T-helper 22 cell (primary cell): Measurements from ENCODE around the gene SMS.
A peak's percentile ranks its signal among the peaks of the same experiment; 100 is the strongest.
"Not testable (repeated sequence)": the region's sequence is repeated elsewhere in the genome, so short reads cannot be mapped to it uniquely, and the experiment has no call there.

Experiments used
- DNase-seq: peaks from one replicate; pipeline ENCODE4 v3.0.0-alpha.2; 2020; ENCODE audit warnings: low read depth

SMS gene

GRCh38 chrX:21952624-21953023, 12.1 kb downstream of the SMS start:
- no peak for DNase-seq

GRCh38 chrX:21953195-21953830, 12.8 kb downstream of the SMS start:
- DNase-seq, result not testable (repeated sequence)

- no peak for DNase-seq
Measured at GRCh38 chrX:21955403-21956189, 15.1 kb downstream of the SMS start.

- no peak for DNase-seq
Measured at GRCh38 chrX:21956783-21957182, 16.3 kb downstream of the SMS start.

GRCh38 chrX:21958187-21958586, 17.7 kb downstream of the SMS start:
- no peak for DNase-seq

- no peak for DNase-seq
Measured at GRCh38 chrX:21958916-21959315, 18.4 kb downstream of the SMS start.

GRCh38 chrX:21959362-21960051, 19.0 kb downstream of the SMS start:
- DNase-seq, result no peak

GRCh38 chrX:21960569-21961541, 20.3 kb downstream of the SMS start:
- no peak for DNase-seq

- DNase-seq, result no peak
Measured at GRCh38 chrX:21962361-21962760, 21.9 kb downstream of the SMS start.

- DNase-seq, result no peak
Measured at GRCh38 chrX:21963269-21963668, 22.8 kb downstream of the SMS start.

- no peak for DNase-seq
Measured at GRCh38 chrX:21963731-21964405, 23.4 kb downstream of the SMS start.

- no peak for DNase-seq
Measured at GRCh38 chrX:21966866-21967265, 26.4 kb downstream of the SMS start.

- no peak for DNase-seq
Measured at GRCh38 chrX:21968333-21968732, 27.8 kb downstream of the SMS start.

GRCh38 chrX:21970326-21970725, 29.8 kb downstream of the SMS start:
- no peak for DNase-seq

GRCh38 chrX:21972046-21972445, 31.5 kb downstream of the SMS start:
- DNase-seq, result no peak

GRCh38 chrX:21972721-21973120, 32.2 kb downstream of the SMS start:
- peak; percentile 38 for DNase-seq

GRCh38 chrX:21973321-21974010, 33.0 kb downstream of the SMS start:
- DNase-seq, result no peak

- no peak for DNase-seq
Measured at GRCh38 chrX:21974011-21974385, 33.5 kb downstream of the SMS start.

GRCh38 chrX:21975242-21975641, 34.7 kb downstream of the SMS start:
- no peak for DNase-seq

GRCh38 chrX:21975812-21976211, 35.3 kb downstream of the SMS start:
- no peak for DNase-seq

- DNase-seq, result no peak
Measured at GRCh38 chrX:21978346-21978745, 37.8 kb downstream of the SMS start.
